Osteocyte (in vitro differentiated cells): ENCODE data around the gene MEPCE. TPM values are rescaled to one million over a fixed set of nuclear protein-coding genes. Genes with fewer than 3 reads are reported as not detected.
"Not testable (repeated sequence)": the region's sequence is repeated elsewhere in the genome, so short reads cannot be mapped to it uniquely, and the experiment has no call there.

Source experiments
- DNase-seq: peaks from one replicate; pipeline ENCODE4 v3.0.0; 2021; ENCODE audit warnings: mixed read lengths; ENCODE audit not compliant: unreplicated experiment; ENCODE audit errors: extremely low spot score
- H3K27ac Mint-ChIP-seq: one replicate; pipeline ENCODE4 v1.8.0; 2021; ENCODE audit warnings: mild to moderate bottlenecking, mixed read lengths; ENCODE audit not compliant: unreplicated experiment
- H3K27me3 Mint-ChIP-seq: one replicate; pipeline ENCODE4 v1.8.0; 2021; ENCODE audit warnings: mixed read lengths; ENCODE audit not compliant: unreplicated experiment
- H3K36me3 Mint-ChIP-seq: one replicate; pipeline ENCODE4 v1.8.0; 2021; ENCODE audit warnings: mixed read lengths; ENCODE audit not compliant: unreplicated experiment
- H3K4me1 Mint-ChIP-seq: one replicate; pipeline ENCODE4 v1.8.0; 2021; ENCODE audit warnings: mixed read lengths; ENCODE audit not compliant: unreplicated experiment
- H3K4me3 Mint-ChIP-seq: one replicate; pipeline ENCODE4 v1.8.0; 2021; ENCODE audit warnings: mild to moderate bottlenecking, moderate library complexity, mixed read lengths; ENCODE audit not compliant: unreplicated experiment
- H3K9me3 Mint-ChIP-seq: one replicate; pipeline ENCODE4 v1.8.0; 2021; ENCODE audit warnings: mixed read lengths; ENCODE audit not compliant: unreplicated experiment
- total RNA-seq: library from RNA; stranded (reverse); gene quantifications from 2 replicates; pipeline ENCODE4 v1.2.1, GENCODE V29; 2021
- TF ChIP-seq, protein P1 (sequence below): fragments of 200-600 bp; sonication (generic); IDR thresholded peaks from 2 replicates; pipeline ENCODE4 v1.5.0; 2021; ENCODE audit warnings: antibody characterized with exemption, mild to moderate bottlenecking, moderate library complexity

The MEPCE gene
- total RNA-seq, 1 donor from 2014 or later: 50.0 TPM

DNA sequence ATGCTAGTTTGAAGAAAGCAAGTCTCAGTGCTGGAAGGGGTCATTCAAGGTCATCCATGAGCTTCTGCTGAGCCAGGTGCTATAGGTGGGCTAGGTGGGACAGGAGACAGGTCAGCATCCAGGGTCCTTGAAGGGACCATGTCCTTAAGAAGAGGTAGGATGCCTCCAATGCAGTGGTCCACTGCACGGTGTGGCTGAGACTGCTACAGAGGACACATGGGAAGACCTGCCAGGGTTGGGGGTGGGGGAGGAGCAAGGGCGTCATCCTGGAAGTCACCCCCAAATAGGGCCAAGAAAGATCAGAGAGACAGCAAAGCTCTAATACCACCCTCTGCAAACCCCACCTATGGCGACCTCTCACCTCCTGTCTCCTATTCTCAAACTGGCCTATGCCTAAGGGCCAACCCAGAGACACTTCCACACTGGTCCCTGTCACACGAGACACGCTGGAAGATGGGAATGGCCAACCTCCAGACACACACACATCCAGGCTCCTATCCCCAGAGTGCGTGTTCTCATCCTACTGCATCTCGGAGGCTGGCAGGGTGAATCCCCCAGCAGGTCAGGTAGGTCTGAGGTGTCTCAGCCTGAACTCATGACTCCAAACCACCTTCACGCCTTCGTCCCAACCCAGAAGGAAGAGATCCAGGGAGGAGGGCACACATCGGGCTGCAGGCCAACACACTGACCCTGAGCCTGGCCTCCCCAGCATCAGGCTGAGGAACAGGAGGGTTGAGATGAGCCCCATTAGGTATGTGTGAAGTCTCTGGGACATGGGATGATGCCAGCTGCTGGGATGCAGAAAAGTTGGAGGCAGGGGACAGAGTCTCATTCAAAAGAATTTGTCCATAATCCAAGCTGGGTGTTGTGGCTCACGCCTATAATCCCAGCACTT is 12.3 kb downstream of the MEPCE start:
- H3K4me1 Mint-ChIP-seq: peaks cover 9% of the 10 kb centered on the region
- no peak overlapping the region for H3K4me3 Mint-ChIP-seq
- no peaks in the 10 kb centered on the region for H3K27me3 Mint-ChIP-seq
- H3K27ac Mint-ChIP-seq: no peak overlapping the region
- no peaks in the 10 kb centered on the region for H3K36me3 Mint-ChIP-seq
- TF ChIP-seq, protein P1, sequence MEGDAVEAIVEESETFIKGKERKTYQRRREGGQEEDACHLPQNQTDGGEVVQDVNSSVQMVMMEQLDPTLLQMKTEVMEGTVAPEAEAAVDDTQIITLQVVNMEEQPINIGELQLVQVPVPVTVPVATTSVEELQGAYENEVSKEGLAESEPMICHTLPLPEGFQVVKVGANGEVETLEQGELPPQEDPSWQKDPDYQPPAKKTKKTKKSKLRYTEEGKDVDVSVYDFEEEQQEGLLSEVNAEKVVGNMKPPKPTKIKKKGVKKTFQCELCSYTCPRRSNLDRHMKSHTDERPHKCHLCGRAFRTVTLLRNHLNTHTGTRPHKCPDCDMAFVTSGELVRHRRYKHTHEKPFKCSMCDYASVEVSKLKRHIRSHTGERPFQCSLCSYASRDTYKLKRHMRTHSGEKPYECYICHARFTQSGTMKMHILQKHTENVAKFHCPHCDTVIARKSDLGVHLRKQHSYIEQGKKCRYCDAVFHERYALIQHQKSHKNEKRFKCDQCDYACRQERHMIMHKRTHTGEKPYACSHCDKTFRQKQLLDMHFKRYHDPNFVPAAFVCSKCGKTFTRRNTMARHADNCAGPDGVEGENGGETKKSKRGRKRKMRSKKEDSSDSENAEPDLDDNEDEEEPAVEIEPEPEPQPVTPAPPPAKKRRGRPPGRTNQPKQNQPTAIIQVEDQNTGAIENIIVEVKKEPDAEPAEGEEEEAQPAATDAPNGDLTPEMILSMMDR: no peak
- DNase-seq: no peak
- H3K9me3 Mint-ChIP-seq: no peaks in the 10 kb centered on the region

DNA sequence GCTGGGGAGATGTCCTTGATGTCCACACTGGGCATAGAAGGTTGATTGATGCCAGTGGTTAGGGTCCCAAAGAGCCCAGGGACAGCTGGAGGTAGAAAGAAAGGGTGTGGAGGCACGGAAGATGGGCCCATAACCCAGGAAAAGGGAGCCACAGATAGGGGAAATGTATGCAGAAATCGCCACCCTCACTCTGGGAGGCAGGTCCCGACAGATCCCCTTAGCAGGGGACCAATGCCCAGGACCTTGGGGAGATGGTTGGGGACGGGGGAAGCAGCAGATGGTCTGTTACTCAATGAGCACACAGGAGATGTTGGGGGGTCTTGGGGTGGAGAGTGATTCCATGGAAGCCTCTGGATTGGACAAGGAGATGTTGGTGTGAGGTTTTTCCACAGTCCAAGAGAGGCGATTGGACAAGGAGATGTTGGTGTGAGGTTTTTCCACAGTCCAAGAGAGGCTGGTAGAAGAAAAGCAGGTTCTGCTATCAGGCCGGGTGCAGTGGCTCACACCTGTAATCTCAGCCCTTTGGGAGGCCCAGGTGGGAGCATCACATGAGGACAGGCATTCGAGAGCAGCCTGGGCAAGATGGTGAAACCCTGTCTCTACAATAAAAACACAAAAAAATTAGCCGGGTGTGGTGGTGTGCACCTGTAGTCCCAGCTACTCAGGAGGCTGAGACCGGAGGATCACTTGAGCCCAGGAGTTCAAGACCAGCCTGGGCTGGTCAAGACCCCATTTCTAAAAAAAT is 13.6 kb downstream of the MEPCE start:
- H3K27ac Mint-ChIP-seq: no peak overlapping the region

DNA sequence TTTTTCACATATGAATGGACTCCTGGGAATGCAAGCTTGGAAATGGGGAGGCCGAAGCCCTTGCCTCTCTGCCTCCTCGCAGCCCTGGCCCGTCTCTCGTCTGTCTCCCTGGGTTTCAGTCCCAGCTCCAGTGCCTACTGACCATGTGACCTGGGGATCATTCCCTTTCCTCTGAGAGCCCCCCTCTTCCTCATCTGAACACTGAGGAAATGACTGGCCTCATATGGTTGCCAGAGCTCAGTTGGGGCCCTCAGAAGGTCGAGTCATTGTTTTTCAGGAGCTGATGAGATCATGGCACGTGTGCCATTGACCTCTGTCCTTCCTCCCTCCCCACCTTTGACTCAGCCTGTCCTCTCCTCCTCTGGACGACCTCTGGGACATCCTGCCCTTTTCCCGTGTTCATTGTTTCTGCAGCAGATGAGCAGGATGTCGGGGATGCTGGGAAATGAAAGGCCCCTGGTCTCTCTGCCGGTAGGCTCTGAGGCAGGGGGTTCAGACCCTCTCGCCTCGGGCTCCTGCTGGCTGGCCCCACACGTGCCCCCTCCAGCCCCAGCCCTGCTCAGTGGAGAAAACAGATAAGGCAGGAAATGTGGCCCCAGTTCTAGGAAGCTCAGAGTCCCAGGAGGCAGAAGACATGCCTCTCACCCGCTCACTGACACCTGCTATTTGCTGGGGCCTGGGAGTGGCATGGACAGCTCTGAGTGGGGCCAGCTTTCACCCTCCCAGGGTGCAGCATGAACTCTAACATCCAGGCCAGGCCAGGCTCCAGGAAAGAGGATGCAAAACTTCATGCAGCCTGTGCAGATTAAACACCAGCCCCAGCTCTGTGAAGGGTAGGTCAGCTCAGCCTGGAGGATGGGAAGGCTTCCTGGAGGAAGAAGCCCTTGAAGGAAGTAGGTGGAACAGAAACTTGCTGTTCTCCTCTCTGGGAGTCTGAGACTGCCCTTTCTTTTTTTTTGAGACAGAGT is 15.0 kb downstream of the MEPCE start:
- Mint-ChIP-seq H3K9me3 (no peaks in the 10 kb centered on the region), H3K27ac (no peak overlapping the region), H3K4me1 (peaks cover 6% of the 10 kb centered on the region), H3K27me3 (no peaks in the 10 kb centered on the region), H3K36me3 (no peaks in the 10 kb centered on the region), H3K4me3 (no peak overlapping the region)
- DNase-seq: no peak
- TF ChIP-seq, protein P1: no peak

More for the DNA sequence above, 13.6 kb downstream of the MEPCE start:
- no peak for DNase-seq
- Mint-ChIP-seq H3K4me1 (peaks cover 9% of the 10 kb centered on the region), H3K27me3 (no peaks in the 10 kb centered on the region), H3K9me3 (no peaks in the 10 kb centered on the region), H3K36me3 (no peaks in the 10 kb centered on the region), H3K4me3 (no peak overlapping the region)
- TF ChIP-seq, protein P1: no peak

DNA sequence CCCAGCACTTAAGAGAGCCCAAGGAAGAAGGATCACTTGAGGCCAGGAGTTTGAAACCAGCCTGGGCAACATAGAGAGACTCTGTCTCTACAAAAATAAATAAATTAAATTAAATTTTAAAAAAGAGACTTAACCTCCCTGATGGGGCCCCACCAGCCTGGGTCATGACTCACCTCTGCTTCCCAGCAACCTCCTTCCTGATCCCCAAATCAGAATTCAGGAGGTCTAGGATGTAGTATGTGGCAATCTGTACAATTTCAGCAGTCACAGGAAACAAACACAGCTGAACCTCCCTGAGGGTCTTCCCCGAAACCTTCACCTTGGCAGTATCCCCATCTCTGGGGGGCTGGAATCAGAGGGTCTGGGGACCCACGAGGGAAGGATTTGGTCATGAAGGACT is 16.4 kb downstream of the MEPCE start:
- H3K4me1 Mint-ChIP-seq: peaks cover 8% of the 10 kb centered on the region
- H3K9me3 Mint-ChIP-seq: no peaks in the 10 kb centered on the region
- no peaks in the 10 kb centered on the region for H3K27me3 Mint-ChIP-seq
- DNase-seq: no peak
- H3K4me3 Mint-ChIP-seq: no peak overlapping the region
- no peak overlapping the region for H3K27ac Mint-ChIP-seq
- H3K36me3 Mint-ChIP-seq: no peaks in the 10 kb centered on the region
- TF ChIP-seq, protein P1: no peak

DNA sequence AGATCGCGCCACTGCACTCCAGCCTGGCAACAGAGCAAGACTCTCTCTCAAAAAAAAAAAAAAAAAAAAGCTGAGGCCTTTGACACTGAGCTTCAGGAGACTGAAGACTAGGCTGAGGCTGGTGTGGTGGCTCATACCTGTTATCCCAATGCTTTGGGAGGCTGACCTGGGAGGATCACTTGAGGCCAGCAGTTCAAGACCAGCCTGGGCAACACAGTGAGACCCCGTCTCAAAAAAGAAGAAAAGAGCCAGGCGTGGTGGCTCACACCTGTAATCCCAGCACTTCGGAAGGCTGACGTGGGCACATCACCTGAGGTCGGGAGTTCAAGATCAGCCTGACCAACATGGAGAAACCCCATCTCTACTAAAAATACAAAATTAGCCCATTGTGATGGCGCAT is 17.7 kb downstream of the MEPCE start:
- not testable (repeated sequence) for H3K4me3 Mint-ChIP-seq

More for the DNA sequence above, 17.7 kb downstream of the MEPCE start:
- H3K27me3 Mint-ChIP-seq, H3K9me3 Mint-ChIP-seq, DNase-seq, H3K4me1 Mint-ChIP-seq, H3K36me3 Mint-ChIP-seq, H3K27ac Mint-ChIP-seq: not testable (repeated sequence)
